Posterior cingulate gyrus (tissue), 11 donors: Measurements from ENCODE around the gene CLDN4.
A peak's percentile ranks its signal among the peaks of the same experiment; 100 is the strongest.
"Not testable (repeated sequence)": the region's sequence is repeated elsewhere in the genome, so short reads cannot be mapped to it uniquely, and the experiment has no call there.

Experiments used
- DNase-seq, 10 donors: peaks; one replicate each; pipeline versions ENCODE4 v3.0.0 to v3.0.0-alpha.2; 2020 to 2021; ENCODE audit warnings: mixed read lengths in 3 of 10
- intact Hi-C: fragments of 100-400 bp; cut with DNase I; formaldehyde crosslinking; loops from one replicate; pipeline ENCODE4 v1.15.1; 2023

The CLDN4 gene

GRCh38 chr7:73839743-73840714 lies 9.2 kb downstream of the CLDN4 start:
- DNase-seq = no peak
- intact Hi-C loops = loop anchor here (5.0 kb wide), 1 partner anchor 103 kb away; the partner anchor contains the start of gene ABHD11

DNA sequence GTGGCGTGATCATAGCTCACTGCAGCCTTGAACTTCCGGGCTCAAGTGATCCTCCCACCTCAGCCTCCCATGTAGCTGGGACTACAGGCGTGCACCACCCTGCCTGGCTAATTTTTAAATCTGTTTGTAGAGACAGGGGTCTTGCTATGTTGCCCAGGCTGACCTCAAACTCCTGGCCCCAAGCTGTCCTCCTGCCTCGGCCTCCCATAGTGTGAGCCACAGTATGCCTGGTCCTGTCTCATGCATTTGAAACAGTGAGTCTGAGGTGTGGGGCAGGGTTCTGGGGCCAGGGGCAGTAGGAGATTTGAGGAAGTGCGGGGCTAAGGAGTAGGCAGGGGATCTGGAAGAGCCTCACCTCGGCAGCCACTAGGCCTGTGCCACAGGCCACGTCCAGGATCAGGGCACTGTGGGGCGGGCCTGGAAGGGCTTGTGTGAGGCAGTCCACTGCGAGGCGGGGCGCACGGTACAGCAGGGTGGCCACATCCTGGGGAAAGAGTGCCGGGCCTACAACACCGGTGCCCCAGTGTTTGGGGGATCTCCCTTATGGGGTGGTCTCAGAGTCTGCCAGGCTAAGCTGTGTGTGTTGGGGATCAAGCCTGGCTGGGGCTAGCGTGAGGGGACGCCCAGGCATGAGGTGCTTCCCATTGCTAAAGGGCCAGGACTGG lies 10.1 kb downstream of the CLDN4 start:
- intact Hi-C loops = loop anchor here (5.0 kb wide), 1 partner anchor 104 kb away; the partner anchor contains the start of gene ABHD11
- DNase-seq = no peak

GRCh38 chr7:73841689-73842066 lies 10.9 kb downstream of the CLDN4 start:
- no peak for DNase-seq
- intact Hi-C loops = loop anchor here (5.0 kb wide), 1 partner anchor 104 kb away; the partner anchor contains the start of gene ABHD11

DNA sequence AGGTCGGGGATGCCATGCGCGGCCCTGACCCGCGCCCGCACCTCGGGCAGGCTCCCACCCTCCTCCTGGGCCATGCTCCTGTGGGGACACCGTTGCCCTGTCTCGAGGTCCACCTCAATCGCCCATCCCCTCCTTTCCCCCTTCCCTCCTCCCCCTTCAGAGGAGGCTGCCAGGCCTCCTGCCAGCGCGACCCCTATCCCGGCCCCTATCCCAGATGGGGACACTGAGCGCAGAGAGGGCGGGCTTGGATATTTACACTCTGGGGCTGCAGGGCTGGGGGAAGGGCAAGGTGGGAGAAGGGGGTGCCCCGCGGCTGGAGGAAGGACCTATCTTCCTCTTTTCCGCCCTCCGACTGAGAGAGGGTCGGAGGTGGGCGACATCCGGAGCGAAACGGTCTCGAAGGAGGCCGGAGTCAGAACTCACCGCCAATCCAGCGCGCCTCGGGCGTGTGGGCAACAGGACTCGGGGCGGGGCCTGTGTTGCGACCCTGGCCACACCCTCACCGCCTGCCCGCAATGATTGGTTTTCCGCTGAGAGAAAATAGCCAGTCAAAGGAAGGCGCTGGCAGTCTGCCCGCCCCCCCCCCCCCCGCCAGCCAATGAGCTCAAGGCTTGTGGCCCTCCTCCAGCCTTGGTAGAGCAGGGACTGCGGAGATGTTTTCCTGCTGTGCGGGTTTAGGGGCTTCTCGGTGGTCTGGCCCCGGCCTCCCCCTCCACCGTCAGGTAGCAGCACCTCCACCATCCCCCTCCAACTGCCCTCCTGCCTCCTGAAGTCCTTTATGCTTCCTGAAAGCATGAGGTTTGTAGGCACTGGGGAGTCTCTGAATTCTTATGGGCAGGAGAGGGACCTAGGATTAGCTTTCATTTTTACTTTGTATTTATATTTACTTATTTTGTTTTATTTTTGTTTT lies 11.5 kb downstream of the CLDN4 start, which contains the start of gene METTL27:
METTL27 (minus strand) TSS at position 450 of the 910 bp plus-strand sequence; CDS start at position 74, 376 bp downstream.
- intact Hi-C loops = loop anchor here (5.0 kb wide), 1 partner anchor 105 kb away; the partner anchor contains the start of gene ABHD11
- peak; percentile 83 to 99 (median 92) for DNase-seq

GRCh38 chr7:73844131-73844547 lies 13.3 kb downstream of the CLDN4 start:
- intact Hi-C loops = loop anchor here (5.0 kb wide), 1 partner anchor 107 kb away; the partner anchor contains the start of gene ABHD11
- no peak for DNase-seq

GRCh38 chr7:73844848-73845460 lies 14.2 kb downstream of the CLDN4 start:
- no peak for DNase-seq
- intact Hi-C loops = loop anchor here (5.0 kb wide), 1 partner anchor 108 kb away; the partner anchor contains the start of gene ABHD11

DNA sequence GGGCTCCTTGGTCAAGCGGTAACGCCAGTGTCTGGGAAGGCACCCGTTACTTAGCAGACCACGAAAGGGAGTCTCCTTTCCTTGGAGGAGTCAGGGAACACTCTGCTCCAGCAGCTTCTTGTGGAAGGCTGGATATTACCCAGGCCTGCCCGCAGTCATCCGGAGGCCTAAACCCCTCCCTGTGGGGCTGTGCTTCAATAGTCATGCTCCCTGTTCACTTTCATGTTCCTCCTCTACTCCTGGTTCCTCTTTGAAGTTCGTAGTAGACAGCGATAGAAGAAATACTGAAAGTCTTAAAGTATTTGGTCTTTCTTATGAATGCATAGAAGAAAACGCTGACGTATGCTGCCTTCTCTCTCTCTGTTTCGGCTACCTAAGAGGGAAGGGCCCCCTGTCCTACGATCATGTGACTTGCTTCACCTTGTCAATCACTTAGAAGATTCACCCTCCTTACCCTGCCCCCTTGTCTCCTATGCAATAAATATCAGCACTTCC lies 15.0 kb downstream of the CLDN4 start:
- intact Hi-C loops = not testable (repeated sequence)
- peak in 1 of 10 donors; percentile 43 for DNase-seq

DNA sequence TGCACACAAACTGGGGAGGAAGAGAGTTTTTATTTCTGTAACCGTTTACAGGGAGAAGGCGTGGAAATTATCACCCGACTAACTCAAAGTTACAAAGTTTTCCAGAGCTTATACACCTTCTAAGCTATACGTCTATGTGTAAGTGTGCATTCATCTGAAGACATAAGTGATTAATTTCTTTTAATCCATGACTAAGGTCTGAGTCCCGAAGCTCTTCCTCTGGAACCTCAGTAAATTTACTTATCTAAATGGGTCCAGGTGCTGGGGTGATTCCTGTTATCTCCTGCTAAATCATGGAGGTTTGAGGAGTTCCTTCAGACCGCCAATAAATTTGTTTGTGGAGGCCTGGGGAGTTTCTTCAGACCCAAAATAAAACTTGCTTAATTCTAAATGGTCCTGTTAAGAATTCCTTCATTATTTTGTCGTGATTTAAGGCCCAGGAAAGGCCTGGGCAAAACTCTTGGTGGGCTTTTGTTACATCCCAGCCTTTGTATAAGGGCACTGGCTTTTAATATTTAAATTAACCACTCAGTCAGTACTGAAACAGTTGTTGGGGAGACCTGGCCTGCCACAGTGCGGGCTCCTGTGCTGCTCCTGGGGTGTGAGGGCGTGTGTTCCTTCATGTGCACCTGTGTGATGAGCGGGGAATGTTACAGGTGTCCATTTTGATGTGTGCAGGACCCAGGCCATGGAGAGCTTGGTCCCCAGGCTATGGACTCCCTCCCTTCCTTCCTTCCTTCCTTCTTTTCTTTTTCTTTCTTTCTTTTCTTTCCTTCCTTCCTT lies 17.3 kb downstream of the CLDN4 start:
- no peak for DNase-seq
- intact Hi-C loops = no loop called here

- DNase-seq = no peak
- intact Hi-C loops = no loop called here
Observed at GRCh38 chr7:73850781-73851207, 20.0 kb downstream of the CLDN4 start.

GRCh38 chr7:73851410-73852338 lies 20.9 kb downstream of the CLDN4 start:
- no peak for DNase-seq
- intact Hi-C loops = no loop called here

- intact Hi-C loops = no loop called here
- DNase-seq = no peak
Observed at GRCh38 chr7:73852500-73852899, 21.7 kb downstream of the CLDN4 start.

GRCh38 chr7:73856941-73857340 lies 26.1 kb downstream of the CLDN4 start:
- intact Hi-C loops = loop anchor here (5.0 kb wide), 3 partner anchors 45 to 250 kb away; partner anchors contain the start of gene ABHD11
- no peak for DNase-seq

GRCh38 chr7:73858807-73859206 lies 28.0 kb downstream of the CLDN4 start:
- no peak for DNase-seq
- intact Hi-C loops = loop anchor here (5.0 kb wide), 3 partner anchors 47 to 252 kb away; partner anchors contain the start of gene ABHD11

GRCh38 chr7:73860859-73861258 lies 30.1 kb downstream of the CLDN4 start, which contains the start of gene TMEM270:
Gene TMEM270 (plus strand): TSS chr7:73861159. CDS start chr7:73861195, 36 bp downstream.
- peak in 1 of 10 donors; percentile 62 for DNase-seq
- intact Hi-C loops = no loop called here

- DNase-seq = peak in 1 of 10 donors; percentile 57
Observed at GRCh38 chr7:73861305-73861704, 30.5 kb downstream of the CLDN4 start.

GRCh38 chr7:73864981-73865711 lies 34.4 kb downstream of the CLDN4 start:
- intact Hi-C loops = no loop called here
- peak in 1 of 10 donors; percentile 62 for DNase-seq

More at GRCh38 chr7:73861305-73861704, 30.5 kb downstream of the CLDN4 start:
- intact Hi-C loops = no loop called here
